ENCODE results near the gene TNRC18.
"Not testable (repeated sequence)": the region's sequence is repeated elsewhere in the genome, so short reads cannot be mapped to it uniquely, and the experiment has no call there.

The TNRC18 gene

DNA sequence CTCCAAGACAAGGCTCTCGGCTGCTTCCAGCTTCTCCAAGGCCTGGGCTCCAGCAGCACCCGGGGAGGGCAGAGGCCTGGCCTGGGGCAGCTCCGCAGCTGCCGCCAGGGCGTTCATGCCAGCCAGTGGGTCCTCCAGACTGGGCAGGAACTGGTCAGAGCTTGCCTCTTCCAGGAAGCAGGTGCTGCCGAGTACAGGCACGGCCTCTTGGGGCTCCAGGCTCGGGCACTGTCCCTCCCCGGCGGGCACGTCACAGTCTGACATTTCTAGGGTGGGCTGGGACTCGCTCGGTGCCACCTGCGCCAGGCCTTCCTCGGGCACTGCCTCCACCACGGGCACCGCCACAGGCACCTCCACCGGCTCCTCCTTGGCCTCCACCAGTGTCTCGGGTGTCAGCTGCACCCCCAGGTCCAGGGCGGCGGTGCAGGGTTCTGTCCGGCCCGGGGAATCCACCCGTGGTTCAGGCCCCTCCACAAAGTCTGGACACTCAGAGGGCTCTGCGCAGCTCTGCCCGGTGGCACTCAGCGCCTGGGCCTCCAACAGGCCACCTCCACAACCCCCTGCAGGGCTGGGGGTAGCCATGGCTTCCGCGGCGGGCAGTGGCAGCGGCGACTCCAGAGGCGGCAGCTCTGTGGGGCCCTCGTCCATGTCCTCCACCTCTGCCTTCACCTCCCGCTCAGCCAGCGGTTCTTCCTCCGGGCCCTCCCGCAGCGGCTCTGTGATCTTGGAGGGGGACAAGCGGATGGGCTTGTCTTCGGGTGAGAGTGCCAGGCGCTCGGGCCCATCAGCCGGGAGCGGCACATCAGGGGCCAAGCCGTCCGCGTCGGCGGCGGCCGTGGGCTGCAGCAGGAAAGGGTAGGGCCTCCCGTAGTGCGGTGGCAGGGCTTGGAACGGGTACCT, 52.9 kb downstream of the TNRC18 start:
- Histone ChIP-seq H3K27me3 (ENCODE audit: insufficient read depth, low read length, poor library complexity, severe bottlenecking) (no peaks in the 10 kb centered on the region), H3K9me2 (replicated peaks; ENCODE audit: low read depth, low read length) (no peaks in the 10 kb centered on the region), H2AFZ (ENCODE audit: low read length) (no peak overlapping the region), H3F3A (ENCODE audit: low read depth) (no peaks in the 10 kb centered on the region), H3K4me1 (ENCODE audit: insufficient read depth, low read length, poor library complexity, severe bottlenecking) (no peaks in the 10 kb centered on the region), H3K79me2 (ENCODE audit: insufficient read depth, low read length) (peaks cover 78% of the 10 kb centered on the region), H3K9me3 (ENCODE audit: insufficient read depth, low read depth, low read length) (no peaks in the 10 kb centered on the region), H4K20me1 (ENCODE audit: insufficient read depth, low read length, poor library complexity, severe bottlenecking) (peaks cover 43% of the 10 kb centered on the region), H3K9ac (ENCODE audit: low read depth, low read length, poor library complexity, severe bottlenecking) (no peak overlapping the region), H3K36me3 (ENCODE audit: insufficient read depth, low read length) (peaks cover 82% of the 10 kb centered on the region; the same call in 1 of the 2 replicates), H3K4me3 (ENCODE audit: low read length, poor library complexity, severe bottlenecking) (no peak overlapping the region), H3K4me2 (ENCODE audit: low read depth, low read length, poor library complexity, severe bottlenecking) (no peak overlapping the region)
- TF ChIP-seq EZH2phosphoT487 (IDR thresholded peaks at IDR 0.05; ENCODE audit: borderline replicate concordance), result no peak
- TF ChIP-seq, protein P1, sequence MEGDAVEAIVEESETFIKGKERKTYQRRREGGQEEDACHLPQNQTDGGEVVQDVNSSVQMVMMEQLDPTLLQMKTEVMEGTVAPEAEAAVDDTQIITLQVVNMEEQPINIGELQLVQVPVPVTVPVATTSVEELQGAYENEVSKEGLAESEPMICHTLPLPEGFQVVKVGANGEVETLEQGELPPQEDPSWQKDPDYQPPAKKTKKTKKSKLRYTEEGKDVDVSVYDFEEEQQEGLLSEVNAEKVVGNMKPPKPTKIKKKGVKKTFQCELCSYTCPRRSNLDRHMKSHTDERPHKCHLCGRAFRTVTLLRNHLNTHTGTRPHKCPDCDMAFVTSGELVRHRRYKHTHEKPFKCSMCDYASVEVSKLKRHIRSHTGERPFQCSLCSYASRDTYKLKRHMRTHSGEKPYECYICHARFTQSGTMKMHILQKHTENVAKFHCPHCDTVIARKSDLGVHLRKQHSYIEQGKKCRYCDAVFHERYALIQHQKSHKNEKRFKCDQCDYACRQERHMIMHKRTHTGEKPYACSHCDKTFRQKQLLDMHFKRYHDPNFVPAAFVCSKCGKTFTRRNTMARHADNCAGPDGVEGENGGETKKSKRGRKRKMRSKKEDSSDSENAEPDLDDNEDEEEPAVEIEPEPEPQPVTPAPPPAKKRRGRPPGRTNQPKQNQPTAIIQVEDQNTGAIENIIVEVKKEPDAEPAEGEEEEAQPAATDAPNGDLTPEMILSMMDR (conservative IDR thresholded peaks at IDR 0.05; ENCODE audit: low read length), result no peak

DNA sequence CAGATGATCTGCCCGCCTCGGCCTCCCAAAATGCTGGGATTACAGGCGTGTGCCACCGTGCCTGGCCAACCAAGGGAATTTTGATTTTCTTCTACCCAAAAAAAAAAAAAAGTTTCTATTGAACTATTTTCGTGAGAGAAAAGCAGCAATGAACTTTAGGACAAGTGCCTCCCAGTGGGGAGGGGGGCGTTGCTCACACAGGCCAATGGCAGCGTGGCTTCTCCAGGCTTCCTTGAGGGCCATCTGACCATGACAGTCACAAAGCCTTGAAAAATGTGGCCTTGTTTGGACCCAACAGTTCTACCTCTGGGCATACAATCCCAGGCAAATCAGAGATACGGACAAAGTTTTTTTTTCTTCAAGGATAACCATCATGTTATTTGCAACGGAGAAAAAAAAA, 56.0 kb downstream of the TNRC18 start:
- Histone ChIP-seq H3K36me3 (ENCODE audit: insufficient read depth, low read length) (peaks cover 83% of the 10 kb centered on the region; the same call in 1 of the 2 replicates), H3K4me2 (ENCODE audit: low read depth, low read length, poor library complexity, severe bottlenecking) (no peak overlapping the region), H3K4me3 (ENCODE audit: low read length, poor library complexity, severe bottlenecking) (no peak overlapping the region), H2AFZ (ENCODE audit: low read length) (no peak overlapping the region), H3K4me1 (ENCODE audit: insufficient read depth, low read length, poor library complexity, severe bottlenecking) (peaks cover 4% of the 10 kb centered on the region), H3K79me2 (ENCODE audit: insufficient read depth, low read length) (peaks cover 88% of the 10 kb centered on the region), H4K20me1 (ENCODE audit: insufficient read depth, low read length, poor library complexity, severe bottlenecking) (peaks cover 63% of the 10 kb centered on the region), H3K9me2 (replicated peaks; ENCODE audit: low read depth, low read length) (no peaks in the 10 kb centered on the region), H3F3A (ENCODE audit: low read depth) (no peaks in the 10 kb centered on the region), H3K9me3 (ENCODE audit: insufficient read depth, low read depth, low read length) (no peaks in the 10 kb centered on the region), H3K27me3 (ENCODE audit: insufficient read depth, low read length, poor library complexity, severe bottlenecking) (no peaks in the 10 kb centered on the region), H3K9ac (ENCODE audit: low read depth, low read length, poor library complexity, severe bottlenecking) (no peak overlapping the region)
- no peak for TF ChIP-seq EZH2phosphoT487 (IDR thresholded peaks at IDR 0.05; ENCODE audit: borderline replicate concordance)
- TF ChIP-seq, protein P1 (conservative IDR thresholded peaks at IDR 0.05; ENCODE audit: low read length), result no peak

DNA sequence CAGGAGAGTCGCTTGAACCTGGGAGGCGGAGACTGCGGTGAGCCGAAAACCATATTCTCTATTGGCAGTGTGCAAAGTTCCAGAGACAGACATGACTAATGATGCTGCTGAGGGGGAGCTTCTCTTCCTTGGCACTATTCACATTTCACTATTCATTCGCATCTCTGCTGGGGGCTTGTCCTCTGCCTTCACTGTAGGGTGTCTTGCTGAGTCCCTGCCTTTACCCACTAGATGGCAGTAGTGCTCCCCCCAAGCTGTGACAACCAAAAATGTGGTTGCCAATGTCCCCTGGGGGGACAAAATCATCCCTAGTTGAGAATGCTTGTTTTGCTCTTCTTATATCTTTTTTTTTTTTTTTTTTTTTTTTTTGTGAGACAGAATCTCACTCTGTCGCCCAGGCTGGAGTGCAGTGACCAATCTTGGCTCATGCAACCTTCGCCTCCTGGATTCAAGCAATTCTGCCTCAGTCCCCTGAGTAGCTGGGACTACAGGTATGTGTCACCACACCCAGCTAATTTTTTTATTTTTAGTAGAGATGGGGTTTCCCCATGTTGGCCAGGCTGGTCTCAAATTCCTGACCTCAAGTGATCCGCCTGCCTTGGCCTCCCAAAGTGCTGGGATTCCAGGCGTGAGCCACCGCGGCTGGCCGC, 57.5 kb downstream of the TNRC18 start:
- H3K4me2 ChIP-seq (ENCODE audit: low read depth, low read length, poor library complexity, severe bottlenecking); H2AFZ ChIP-seq (ENCODE audit: low read length); H3K4me1 ChIP-seq (ENCODE audit: insufficient read depth, low read length, poor library complexity, severe bottlenecking); H3K9ac ChIP-seq (ENCODE audit: low read depth, low read length, poor library complexity, severe bottlenecking); H3K9me2 ChIP-seq (replicated peaks; ENCODE audit: low read depth, low read length); H3K27me3 ChIP-seq (ENCODE audit: insufficient read depth, low read length, poor library complexity, severe bottlenecking); H3K9me3 ChIP-seq (ENCODE audit: insufficient read depth, low read depth, low read length); H3F3A ChIP-seq (ENCODE audit: low read depth); H3K4me3 ChIP-seq (ENCODE audit: low read length, poor library complexity, severe bottlenecking): not testable (repeated sequence)
- H3K36me3 ChIP-seq (ENCODE audit: insufficient read depth, low read length), result peaks cover 84% of the 10 kb centered on the region; the same call in 1 of the 2 replicates
- H3K79me2 ChIP-seq (ENCODE audit: insufficient read depth, low read length), result peaks cover 84% of the 10 kb centered on the region
- TF ChIP-seq, protein P1 (conservative IDR thresholded peaks at IDR 0.05; ENCODE audit: low read length), result peak; percentile 77
- peaks cover 62% of the 10 kb centered on the region for H4K20me1 ChIP-seq (ENCODE audit: insufficient read depth, low read length, poor library complexity, severe bottlenecking)
